ENCODE data around the gene GLO1.

Gene GLO1

DNA sequence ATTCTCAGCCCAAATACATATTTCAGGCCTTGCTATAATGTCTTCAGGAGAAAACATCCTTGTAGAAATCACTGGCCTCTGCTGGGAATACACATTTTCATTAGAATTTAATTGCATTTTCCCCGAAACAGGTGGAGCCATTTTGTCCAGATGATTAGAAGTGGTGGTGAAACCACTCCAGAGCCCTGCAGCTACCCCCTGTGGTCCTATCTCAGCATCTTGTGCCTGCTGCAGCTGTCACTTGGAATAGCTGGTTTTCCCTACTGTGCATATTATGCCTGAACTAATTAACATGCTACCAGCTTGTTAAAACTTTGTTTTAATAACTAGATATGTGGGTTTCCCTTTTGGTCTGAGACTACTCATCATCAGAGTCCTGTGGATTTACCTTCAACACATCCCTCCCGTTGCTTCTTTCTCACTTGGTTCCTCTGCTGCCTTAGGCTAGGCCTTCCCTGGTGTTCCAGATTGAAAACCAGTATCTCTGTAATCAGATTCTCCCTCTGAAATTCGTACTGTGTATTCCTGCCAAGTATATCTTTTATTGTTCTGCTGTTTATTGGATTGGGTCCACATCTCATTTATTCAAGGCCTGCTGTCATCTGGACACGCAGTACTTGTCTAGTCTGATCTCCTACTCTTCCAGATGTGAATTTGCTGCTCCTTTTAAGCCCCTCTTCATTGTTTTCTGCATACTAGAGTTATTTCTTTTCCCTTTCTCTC is 27.4 kb upstream of the GLO1 start:
- TF ChIP-seq, protein P1, sequence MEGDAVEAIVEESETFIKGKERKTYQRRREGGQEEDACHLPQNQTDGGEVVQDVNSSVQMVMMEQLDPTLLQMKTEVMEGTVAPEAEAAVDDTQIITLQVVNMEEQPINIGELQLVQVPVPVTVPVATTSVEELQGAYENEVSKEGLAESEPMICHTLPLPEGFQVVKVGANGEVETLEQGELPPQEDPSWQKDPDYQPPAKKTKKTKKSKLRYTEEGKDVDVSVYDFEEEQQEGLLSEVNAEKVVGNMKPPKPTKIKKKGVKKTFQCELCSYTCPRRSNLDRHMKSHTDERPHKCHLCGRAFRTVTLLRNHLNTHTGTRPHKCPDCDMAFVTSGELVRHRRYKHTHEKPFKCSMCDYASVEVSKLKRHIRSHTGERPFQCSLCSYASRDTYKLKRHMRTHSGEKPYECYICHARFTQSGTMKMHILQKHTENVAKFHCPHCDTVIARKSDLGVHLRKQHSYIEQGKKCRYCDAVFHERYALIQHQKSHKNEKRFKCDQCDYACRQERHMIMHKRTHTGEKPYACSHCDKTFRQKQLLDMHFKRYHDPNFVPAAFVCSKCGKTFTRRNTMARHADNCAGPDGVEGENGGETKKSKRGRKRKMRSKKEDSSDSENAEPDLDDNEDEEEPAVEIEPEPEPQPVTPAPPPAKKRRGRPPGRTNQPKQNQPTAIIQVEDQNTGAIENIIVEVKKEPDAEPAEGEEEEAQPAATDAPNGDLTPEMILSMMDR (IDR thresholded peaks at IDR 0.05; ENCODE audit: insufficient read depth, missing control alignments): no peak
- FAIRE-seq (no peak), DNase-seq (ENCODE audit: insufficient read length, low spot score) (no peak)

DNA sequence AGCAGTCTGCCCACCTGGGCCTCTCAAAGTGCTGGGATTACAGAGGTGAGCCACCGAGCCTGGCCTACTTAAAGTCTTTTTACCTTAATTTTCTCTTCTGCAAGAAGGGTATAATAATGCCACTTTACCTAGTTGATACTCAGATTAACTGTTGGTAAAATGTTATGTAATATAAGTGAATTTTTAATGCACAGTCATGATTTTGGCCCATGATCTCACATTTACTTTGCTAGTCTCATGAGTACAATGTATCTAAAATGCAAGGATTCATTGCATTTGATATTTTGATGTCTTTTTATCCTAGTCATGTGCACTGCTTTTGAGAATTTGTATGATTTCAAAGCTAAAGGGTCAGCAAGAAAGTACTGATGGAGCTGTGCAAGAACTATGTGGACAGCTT is 25.3 kb upstream of the GLO1 start:
- no peak for FAIRE-seq
- no peak for DNase-seq (ENCODE audit: insufficient read length, low spot score)

DNA sequence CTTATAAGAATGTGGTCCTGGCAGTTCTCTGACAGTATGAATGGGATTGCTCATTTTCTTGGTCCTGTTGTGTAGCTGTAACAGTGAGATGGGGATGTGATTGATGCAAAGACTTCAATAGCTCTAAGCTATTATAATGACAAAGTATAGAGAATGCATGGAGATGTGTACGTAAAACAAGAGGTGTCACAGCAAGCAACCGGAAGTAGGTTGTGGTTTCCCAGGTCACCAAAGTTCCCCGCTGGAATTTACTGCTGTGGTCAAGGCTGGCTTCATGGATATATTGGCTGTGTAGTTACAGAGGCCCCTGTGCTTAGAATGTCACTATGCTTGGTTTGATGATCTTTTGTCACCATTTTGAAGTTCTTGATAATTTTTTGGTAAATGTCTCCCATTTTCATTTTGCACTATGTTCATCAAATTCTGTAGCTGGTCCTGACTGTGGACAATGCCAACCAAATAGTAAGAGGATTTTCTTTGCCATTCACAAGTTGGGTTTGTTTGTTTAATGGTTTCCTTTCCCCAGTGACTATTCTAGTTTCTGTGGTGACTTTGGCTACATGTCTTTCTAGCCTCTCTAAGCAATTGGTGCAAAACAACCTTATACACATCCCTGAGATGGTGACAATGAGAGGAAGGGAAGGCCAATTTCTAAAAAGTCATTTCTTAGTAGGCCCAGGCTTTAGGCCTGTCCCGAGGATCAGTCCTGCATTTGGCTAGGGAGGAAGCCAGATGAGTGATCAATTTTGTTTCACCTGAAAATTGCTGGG is 22.7 kb upstream of the GLO1 start:
- TF ChIP-seq, protein P1 (IDR thresholded peaks at IDR 0.05; ENCODE audit: insufficient read depth, missing control alignments): no peak
- DNase-seq (ENCODE audit: insufficient read length, low spot score) (no peak), FAIRE-seq (no peak)

More for the DNA sequence above, 25.3 kb upstream of the GLO1 start:
- TF ChIP-seq, protein P1 (IDR thresholded peaks at IDR 0.05; ENCODE audit: insufficient read depth, missing control alignments): no peak

DNA sequence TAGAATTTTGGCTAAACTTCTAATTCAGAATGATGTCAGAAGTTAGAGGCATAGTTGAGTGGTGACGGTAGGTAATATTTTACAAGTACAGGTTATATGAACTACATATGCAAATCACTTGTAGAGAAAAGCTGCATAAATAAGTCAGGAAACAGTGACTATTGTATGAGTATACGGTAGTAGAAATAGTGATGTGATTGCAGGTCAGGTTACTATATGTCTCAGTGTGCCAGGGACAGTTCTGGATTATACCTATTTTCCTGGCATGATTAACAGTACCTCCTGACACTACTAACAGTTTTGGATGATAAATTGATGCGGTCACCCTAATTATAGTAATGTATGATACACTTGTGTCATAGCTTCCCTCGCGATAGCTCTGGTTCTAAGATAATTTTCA is 21.4 kb upstream of the GLO1 start:
- FAIRE-seq: no peak
- DNase-seq (ENCODE audit: insufficient read length, low spot score): no peak
- TF ChIP-seq, protein P1 (IDR thresholded peaks at IDR 0.05; ENCODE audit: insufficient read depth, missing control alignments): no peak

DNA sequence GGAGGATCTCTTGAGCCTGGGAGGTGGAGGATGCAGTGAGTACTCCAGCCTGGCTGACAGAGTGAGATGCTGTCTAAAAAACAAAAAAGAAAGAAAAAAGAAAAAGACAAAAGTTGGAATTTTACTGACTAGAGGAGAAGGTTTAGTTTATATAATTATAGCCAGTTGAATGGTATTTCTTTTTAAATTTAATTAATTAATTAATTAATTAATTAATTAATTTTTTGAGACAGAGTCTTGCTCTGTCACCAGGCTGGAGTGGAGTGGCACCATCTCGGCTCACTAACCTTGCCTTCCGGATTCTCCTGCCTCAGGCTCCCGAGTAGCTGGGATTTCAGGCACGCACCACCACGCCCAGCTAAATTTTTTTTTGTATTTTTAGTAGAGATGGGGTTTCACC is 20.8 kb upstream of the GLO1 start:
- TF ChIP-seq, protein P1 (IDR thresholded peaks at IDR 0.05; ENCODE audit: insufficient read depth, missing control alignments): no peak
- FAIRE-seq: no peak
- DNase-seq (ENCODE audit: insufficient read length, low spot score): no peak

DNA sequence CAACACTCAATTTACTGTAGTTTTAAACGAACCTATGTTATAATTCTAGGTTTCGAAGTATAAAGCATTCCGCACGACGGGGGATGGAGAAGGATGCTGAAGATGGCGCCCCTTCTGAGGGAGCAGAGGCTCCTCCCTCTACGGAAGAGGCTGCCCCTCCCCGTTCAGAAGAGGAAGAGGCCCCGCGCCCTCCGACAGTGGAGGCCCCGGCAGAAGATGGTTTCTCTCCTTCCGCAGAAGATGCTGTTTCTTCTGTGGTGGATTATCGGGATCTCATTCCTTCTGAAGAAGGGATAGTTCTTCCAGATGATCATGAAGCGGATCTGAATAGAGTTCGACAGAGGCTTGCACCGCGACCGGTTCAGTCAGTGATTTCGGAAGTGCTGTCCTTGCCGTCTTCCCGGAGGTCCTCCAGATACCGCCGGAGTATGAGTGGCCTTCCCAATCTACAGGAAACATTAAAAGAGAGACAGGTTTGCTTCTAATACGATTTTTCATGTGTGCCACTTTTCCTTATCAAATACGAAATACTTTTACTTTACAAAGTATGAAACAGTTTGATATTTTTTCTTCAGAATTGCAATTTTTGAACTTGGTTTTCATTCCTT is 19.9 kb upstream of the GLO1 start:
- TF ChIP-seq, protein P1 (IDR thresholded peaks at IDR 0.05; ENCODE audit: insufficient read depth, missing control alignments): no peak
- DNase-seq (ENCODE audit: insufficient read length, low spot score) (no peak), FAIRE-seq (no peak)
